AG04450 (cell line): Measurements from ENCODE around the gene TMEM234. TPM values are rescaled to one million over a fixed set of nuclear protein-coding genes. Genes with fewer than 3 reads are reported as not detected.

Experiments used
- CTCF ChIA-PET: fragments of 300-600, 350-600 bp; formaldehyde crosslinking; extraction: SDS; loops from one replicate; lab custom pipeline; 2022; ENCODE audit warnings: antibody characterized with exemption, inconsistent platforms; lab: Charles Lee
- POLR2A ChIA-PET: fragments of 350-600 bp; formaldehyde crosslinking; extraction: SDS; loops from one replicate; lab custom pipeline; 2021; ENCODE audit warnings: antibody characterized with exemption, inconsistent platforms; lab: Yijun Ruan, JAX
- DNase-seq: peaks from one replicate; pipeline ENCODE4 v3.0.0-alpha.2; 2011; ENCODE audit warnings: low read depth, low spot score
- H3K27ac ChIP-seq: one replicate; pipeline ENCODE4 v1.5.1; 2012; ENCODE audit warnings: low read depth, low read length, control low read depth
- H3K27me3 ChIP-seq: one replicate; pipeline ENCODE4 v1.6.0; 2012; ENCODE audit warnings: low read length; ENCODE audit not compliant: control insufficient read depth, insufficient read depth
- H3K4me3 ChIP-seq: 2 replicates; pipeline ENCODE4 v1.5.1; 2011; ENCODE audit warnings: mild to moderate bottlenecking, low read depth, low read length, control low read depth
- H3K9me3 ChIP-seq: 2 replicates; pipeline ENCODE4 v1.5.1; 2012; ENCODE audit warnings: low read length; ENCODE audit not compliant: control insufficient read depth, insufficient read depth
- polyA plus RNA-seq: library from polyadenylated mRNA; depleted of rRNA; stranded (reverse); fragments of >200 nt; gene quantifications from 2 replicates; pipeline ENCODE4 v1.2.3, GENCODE V29; 2011
- TF ChIP-seq, protein P1 (sequence below): IDR thresholded peaks from 2 replicates; pipeline ENCODE4 v1.5.1; 2011; ENCODE audit warnings: low read depth, low read length, control low read depth, inconsistent platforms

Gene TMEM234
- polyA plus RNA-seq, 1 experiment = 17.3 TPM

GRCh38 chr1:32208891-32209328, 13.2 kb downstream of the TMEM234 start, which contains the start of gene DCDC2B:
Gene DCDC2B (plus strand): TSS chr1:32209089. CDS start chr1:32209094, 5 bp downstream.
- H3K4me3 ChIP-seq = no peak within 1 kb of the TSS
- no peaks in the 10 kb centered on the region for H3K27me3 ChIP-seq
- CTCF ChIA-PET = interaction anchor here (0.6 kb wide), 1 partner anchor 162 kb away, joined by 4 read pairs; no protein-coding TSS in a partner anchor
- no peak within 1 kb of the TSS for H3K27ac ChIP-seq
- no peaks in the 10 kb centered on the region; the same call in 1 of the 2 replicates for H3K9me3 ChIP-seq
- no peak for DNase-seq
- TF ChIP-seq, protein P1, sequence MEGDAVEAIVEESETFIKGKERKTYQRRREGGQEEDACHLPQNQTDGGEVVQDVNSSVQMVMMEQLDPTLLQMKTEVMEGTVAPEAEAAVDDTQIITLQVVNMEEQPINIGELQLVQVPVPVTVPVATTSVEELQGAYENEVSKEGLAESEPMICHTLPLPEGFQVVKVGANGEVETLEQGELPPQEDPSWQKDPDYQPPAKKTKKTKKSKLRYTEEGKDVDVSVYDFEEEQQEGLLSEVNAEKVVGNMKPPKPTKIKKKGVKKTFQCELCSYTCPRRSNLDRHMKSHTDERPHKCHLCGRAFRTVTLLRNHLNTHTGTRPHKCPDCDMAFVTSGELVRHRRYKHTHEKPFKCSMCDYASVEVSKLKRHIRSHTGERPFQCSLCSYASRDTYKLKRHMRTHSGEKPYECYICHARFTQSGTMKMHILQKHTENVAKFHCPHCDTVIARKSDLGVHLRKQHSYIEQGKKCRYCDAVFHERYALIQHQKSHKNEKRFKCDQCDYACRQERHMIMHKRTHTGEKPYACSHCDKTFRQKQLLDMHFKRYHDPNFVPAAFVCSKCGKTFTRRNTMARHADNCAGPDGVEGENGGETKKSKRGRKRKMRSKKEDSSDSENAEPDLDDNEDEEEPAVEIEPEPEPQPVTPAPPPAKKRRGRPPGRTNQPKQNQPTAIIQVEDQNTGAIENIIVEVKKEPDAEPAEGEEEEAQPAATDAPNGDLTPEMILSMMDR = no peak
- POLR2A ChIA-PET = interaction anchor here (1.0 kb wide), 1 partner anchor 27 kb away, joined by 3 read pairs; no protein-coding TSS in a partner anchor

GRCh38 chr1:32208469-32208868, 13.7 kb downstream of the TMEM234 start:
- DNase-seq = no peak
- H3K9me3 ChIP-seq = no peaks in the 10 kb centered on the region; the same call in 1 of the 2 replicates
- no peak overlapping the region for H3K27ac ChIP-seq
- ChIA-PET POLR2A (interaction anchor here (1.0 kb wide), 1 partner anchor 27 kb away, joined by 3 read pairs; no protein-coding TSS in a partner anchor), CTCF (interaction anchor here (0.6 kb wide), 1 partner anchor 163 kb away, joined by 4 read pairs; no protein-coding TSS in a partner anchor)
- no peak overlapping the region for H3K4me3 ChIP-seq
- TF ChIP-seq, protein P1 = no peak
- no peaks in the 10 kb centered on the region for H3K27me3 ChIP-seq

GRCh38 chr1:32205401-32206370, 16.5 kb downstream of the TMEM234 start, which contains the start of gene IQCC:
Gene IQCC (plus strand): TSS chr1:32205671. CDS start chr1:32205682, 11 bp downstream.
- POLR2A ChIA-PET = interaction anchor here (0.6 to 1.9 kb wide), 9 partner anchors 10 to 189 kb away, joined by 3 to 10 read pairs (median 3); partner anchors contain the start of genes BSDC1, MARCKSL1 and TXLNA
- Histone ChIP-seq H3K27me3 (no peaks in the 10 kb centered on the region), H3K4me3 (peak within 1 kb of the TSS; percentile 80), H3K27ac (peak within 1 kb of the TSS; percentile 39), H3K9me3 (no peaks in the 10 kb centered on the region; the same call in 1 of the 2 replicates)
- TF ChIP-seq, protein P1 = no peak
- DNase-seq = no peak
- CTCF ChIA-PET = interaction anchor here (3.0 kb wide), 1 partner anchor 10 kb away, joined by 18 read pairs; no protein-coding TSS in a partner anchor

DNA sequence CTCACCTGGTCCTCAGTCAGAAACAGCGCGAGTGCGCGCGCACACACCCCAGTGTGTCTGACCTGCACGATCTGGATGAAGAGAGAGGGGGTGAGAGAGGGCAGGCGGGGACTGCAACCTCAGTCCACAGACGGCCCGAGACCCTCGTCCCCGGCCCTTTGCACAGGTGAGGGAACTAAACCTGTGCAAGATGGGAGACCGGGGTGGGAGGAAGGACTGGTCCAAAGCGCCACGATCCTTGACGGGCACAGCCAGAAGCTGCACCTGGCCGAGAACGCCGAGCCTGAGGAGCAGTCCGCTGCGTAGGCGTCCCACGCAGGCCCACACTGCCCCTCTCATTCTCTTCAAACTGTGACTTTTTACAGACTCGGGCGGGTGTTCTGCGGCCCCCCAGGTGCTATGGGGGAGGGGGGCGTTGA, 17.2 kb downstream of the TMEM234 start:
- peak overlapping the region; percentile 39 for H3K27ac ChIP-seq
- DNase-seq = no peak
- no peaks in the 10 kb centered on the region for H3K27me3 ChIP-seq
- TF ChIP-seq, protein P1 = no peak
- ChIA-PET CTCF (interaction anchor here (3.0 kb wide), 1 partner anchor 11 kb away, joined by 18 read pairs; no protein-coding TSS in a partner anchor), POLR2A (interaction anchor here (0.6 to 1.9 kb wide), 7 partner anchors 25 to 189 kb away, joined by 3 to 13 read pairs (median 6); partner anchors contain the start of genes BSDC1, KPNA6, MARCKSL1 and TXLNA)
- H3K4me3 ChIP-seq = peak overlapping the region; percentile 80
- no peaks in the 10 kb centered on the region; the same call in 1 of the 2 replicates for H3K9me3 ChIP-seq
